ENCODE data around the gene ACOT8.
"Not testable (repeated sequence)": the region's sequence is repeated elsewhere in the genome, so short reads cannot be mapped to it uniquely, and the experiment has no call there.

ACOT8 gene

GRCh38 chr20:45857114-45857881 lies at the start of gene ACOT8, which contains the start of gene ZSWIM3:
ACOT8 (minus strand) TSS chr20:45857392; CDS start chr20:45857315, 77 bp downstream.
ZSWIM3 (plus strand) TSS chr20:45857614; CDS start chr20:45857826, 212 bp downstream.
- peak; percentile 92 for DNase-seq

- DNase-seq = no peak
Observed at GRCh38 chr20:45905505-45906079, 48.4 kb upstream of the ACOT8 start.

GRCh38 chr20:45904583-45905504 lies 47.7 kb upstream of the ACOT8 start:
- DNase-seq = no peak

DNA sequence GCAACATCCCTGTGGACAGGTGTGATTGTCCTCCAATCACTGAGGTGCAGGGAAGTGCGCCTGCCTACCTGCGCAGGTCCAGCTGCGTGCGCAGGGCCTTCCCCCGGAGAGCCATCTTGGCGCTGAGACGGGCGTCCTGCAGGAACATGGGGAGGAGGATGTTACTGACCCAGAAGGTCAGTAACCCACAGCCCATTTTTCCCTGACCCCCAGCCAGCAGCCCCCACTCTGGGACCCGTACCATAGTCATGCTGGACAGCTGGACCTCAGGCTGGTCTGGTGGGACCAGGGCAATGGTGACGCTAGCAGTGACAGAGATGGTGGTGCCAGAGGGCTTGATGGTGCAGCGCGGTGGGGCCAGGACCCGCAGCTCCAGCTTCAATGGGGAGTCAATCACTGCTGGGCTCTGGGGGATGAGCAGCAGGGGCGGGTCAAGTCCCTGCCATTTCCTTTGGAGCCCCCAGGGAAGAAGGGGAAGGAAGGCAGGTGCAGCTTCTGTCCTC lies 45.1 kb upstream of the ACOT8 start:
- no peak for DNase-seq

GRCh38 chr20:45901332-45901731 lies 44.1 kb upstream of the ACOT8 start:
- DNase-seq = not testable (repeated sequence)

DNA sequence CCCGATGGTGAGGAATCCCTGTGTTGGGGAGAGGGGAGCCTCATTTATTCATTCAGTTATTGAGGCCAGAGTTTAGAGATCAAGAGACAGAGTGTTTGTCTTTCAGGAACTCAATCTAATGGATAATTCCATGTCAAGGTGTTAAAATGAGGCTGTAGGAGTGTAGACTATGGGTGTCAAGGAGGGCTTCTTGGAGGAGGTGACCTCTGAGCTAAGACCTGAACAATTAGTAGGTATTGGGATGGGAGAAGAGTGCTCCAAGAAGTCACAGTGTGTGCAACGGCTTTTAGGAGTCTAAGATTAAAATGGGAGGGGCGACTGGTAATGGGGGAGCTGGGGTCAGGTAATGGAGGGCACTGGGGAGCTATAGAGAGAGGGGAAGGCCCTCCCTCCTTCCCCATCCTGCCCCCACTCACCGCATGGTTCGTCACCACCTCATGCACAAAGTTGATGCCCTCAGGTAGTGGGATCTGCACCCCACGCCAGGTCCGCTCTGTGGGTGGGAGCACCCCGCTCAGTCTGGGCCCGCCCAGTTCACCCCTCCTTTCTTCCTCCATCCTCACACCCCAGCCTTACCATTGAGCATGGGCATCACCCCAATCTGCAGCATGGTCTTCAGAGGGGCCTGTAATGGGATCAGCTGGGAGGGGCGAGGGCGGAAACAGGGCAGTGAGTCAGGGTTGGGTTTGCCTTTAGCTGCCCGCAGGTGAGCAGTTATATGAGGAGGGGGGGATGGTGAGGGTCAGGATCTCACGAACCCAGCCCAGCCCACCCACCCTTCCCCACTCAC lies 42.0 kb upstream of the ACOT8 start:
- DNase-seq = no peak

- DNase-seq = no peak
Observed at GRCh38 chr20:45898285-45898684, 41.1 kb upstream of the ACOT8 start.

DNA sequence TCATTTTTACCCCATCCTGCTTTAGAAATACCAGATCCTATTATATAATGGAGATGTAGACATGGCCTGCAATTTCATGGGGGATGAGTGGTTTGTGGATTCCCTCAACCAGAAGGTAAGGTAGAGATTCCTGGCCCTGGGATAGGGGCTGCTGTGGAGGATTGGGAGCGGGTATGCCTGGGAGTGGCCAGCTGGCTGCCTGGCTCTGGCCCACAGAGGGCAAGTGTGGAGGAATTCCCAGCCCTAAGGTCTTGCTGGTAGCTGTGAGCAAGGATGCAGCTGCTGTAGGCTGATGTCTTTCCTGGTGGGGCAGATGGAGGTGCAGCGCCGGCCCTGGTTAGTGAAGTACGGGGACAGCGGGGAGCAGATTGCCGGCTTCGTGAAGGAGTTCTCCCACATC lies 40.5 kb upstream of the ACOT8 start:
- DNase-seq = no peak

DNA sequence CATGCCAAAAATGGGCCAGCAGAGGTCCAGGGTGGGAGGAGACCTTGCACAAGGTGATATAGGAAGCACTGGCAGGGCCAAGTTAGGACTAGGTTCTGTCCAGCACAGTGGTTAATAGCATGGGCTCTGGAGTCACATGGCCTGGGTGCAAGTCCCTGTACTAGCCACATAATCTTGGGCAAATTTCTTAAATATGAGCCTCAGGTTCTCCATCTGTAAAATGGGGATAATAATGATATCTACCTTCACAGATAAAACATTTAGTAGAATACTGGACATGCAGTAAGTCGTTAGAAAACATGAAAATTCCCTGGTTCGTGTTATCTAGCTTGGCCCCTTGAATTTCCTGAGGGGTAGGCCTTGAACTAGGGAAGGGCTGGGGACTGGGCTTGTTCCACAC lies 40.1 kb upstream of the ACOT8 start:
- no peak for DNase-seq

GRCh38 chr20:45896641-45897161 lies 39.5 kb upstream of the ACOT8 start:
- DNase-seq = no peak

- DNase-seq = no peak
Observed at GRCh38 chr20:45894797-45895196, 37.6 kb upstream of the ACOT8 start.

DNA sequence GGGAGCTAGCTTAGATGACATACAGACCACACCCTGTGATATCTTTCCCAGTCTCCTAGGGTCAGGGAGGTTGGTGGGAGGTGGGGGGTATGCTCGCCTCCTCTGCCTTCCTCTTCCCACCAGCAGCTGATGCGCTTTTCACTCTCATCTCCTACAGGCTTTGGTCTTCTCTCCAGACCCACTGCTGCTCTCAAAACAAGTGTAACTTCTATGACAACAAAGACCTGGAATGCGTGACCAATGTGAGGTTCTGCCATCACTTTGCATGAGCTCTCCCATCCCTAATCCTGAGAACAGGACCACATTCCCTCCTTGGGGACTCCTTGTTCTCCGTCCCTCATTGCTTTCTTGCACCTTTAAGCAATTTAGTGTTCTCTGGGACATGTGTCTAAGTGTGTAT lies 36.6 kb upstream of the ACOT8 start:
- no peak for DNase-seq

GRCh38 chr20:45892828-45893500 lies 35.8 kb upstream of the ACOT8 start:
- DNase-seq = peak; percentile 10

DNA sequence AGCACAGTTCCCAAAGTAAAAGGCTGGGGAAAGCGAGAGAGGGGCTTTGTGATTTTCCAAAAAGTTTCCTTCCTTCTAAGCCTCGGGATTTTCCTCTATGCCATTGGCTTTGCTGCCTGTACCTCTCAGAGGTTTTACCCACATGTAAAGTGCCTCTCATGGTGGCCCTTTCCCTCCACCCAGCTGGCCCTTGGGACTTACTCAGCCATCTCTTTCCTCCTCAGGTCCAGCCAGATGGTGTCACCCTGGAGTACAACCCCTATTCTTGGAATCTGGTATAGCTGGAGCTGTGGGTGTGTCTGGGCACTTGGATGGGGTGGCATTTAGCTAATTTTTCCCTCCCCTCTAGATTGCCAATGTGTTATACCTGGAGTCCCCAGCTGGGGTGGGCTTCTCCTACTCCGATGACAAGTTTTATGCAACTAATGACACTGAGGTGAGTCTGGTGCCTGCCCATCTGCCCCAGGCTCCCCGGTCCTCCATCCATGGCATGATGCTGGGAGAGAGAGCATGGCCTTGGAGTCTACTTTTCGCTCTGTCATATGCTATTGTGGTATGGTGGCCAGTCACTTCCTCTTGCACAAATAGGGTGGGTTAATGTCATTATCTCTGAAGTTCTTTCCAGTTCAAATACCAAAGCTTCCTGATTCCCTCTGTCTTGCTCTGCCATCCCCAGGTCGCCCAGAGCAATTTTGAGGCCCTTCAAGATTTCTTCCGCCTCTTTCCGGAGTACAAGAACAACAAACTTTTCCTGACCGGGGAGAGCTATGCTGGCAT lies 35.0 kb upstream of the ACOT8 start:
- no peak for DNase-seq

- peak; percentile 83 for DNase-seq
Observed at GRCh38 chr20:45890985-45891983, 34.1 kb upstream of the ACOT8 start, which contains the start of the genes CTSA and NEURL2. CTSA (plus strand) TSS chr20:45891335; CDS start chr20:45891569, 234 bp downstream. NEURL2 (minus strand) TSS chr20:45891208; CDS start chr20:45890991, 217 bp downstream.

DNA sequence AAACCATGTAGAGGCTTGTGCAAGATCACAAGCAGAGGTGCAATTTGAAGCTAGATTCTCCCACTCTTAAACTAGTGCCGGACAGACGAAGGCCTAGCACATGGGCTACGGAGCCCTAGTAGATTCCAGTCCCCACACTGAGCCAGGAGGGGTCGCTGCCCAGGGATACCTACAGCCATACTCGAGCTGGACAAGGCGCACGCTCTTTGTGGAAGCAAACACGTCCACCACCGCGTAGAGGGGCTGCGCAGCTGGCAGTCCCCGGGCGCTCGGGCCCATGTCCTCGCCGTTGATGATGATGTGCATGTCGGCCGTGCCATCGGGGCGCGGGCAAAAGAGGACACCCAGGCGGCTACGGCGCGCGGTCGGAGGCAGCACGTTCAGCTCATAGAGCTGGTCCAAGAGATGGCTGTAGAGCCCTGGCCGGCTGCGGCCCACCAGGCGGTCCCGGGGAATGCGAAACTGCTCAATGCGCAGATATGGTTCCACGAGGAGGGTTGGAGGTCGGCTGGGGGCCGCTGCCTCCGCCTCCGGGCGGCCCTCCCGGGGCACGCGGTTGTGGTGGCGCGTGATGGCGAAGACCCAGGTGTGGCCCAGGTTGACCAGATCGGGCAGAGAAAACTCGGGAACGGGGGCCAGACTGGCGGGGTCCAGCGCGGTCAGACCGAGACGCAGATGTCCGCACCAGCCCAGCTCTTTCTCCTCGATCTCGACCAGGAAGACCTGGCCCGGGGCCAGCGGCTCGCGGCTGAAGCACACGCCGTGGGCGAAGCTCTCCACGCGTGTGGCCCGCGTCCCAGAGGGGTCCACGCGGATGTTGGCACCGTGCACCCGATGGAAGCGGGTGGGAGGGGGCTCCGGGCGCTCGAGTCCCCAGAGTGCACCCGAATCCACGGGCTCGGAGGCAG lies 33.1 kb upstream of the ACOT8 start:
- DNase-seq = peak; percentile 24

- DNase-seq = no peak
Observed at GRCh38 chr20:45888681-45889080, 31.5 kb upstream of the ACOT8 start.

DNA sequence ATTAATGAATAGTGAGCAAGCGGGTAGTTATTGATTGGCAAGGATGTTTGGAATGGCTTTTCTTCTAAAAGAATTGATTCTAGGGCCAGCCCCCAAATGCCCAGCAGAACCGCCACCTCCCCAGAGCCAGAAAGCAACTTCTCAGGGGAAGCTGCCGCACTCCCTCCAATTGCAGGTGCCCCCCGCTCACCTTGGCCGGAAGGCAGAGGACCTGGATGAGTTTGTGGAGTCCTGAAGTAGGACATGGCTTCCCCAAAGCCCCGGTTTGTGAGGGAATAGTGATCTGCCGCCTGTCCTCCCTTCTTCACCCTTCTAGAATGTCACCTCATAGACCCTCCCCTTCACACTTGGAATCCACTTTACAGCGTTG lies 30.1 kb upstream of the ACOT8 start, which contains the start of gene SPATA25:
Gene SPATA25 (minus strand): TSS at position 277 of the 370 bp plus-strand sequence. CDS start 32 bp downstream, at position 245.
- DNase-seq = no peak

Data from stimulated activated naive CD4-positive, alpha-beta T cell treated with Interleukin-2 at 50 U/mL for 16 hours (primary cell).